OCI-LY1 (cell line): ENCODE results near the gene RAD21L1.

ENCODE experiments used
- EZH2 ChIP-seq: fragments of 200-600 bp; sonication (generic), shearing (Covaris generic); IDR thresholded peaks from 2 replicates; pipeline ENCODE4 v1.8.0; 2017; ENCODE audit warnings: borderline replicate concordance, mixed run types, mild to moderate bottlenecking, antibody characterized with exemption, low read length, moderate library complexity, mixed read lengths
- TF ChIP-seq, protein P1 (sequence below): fragments of 200-600 bp; sonication (generic), shearing (Covaris generic); IDR thresholded peaks from 2 replicates; pipeline ENCODE4 v1.5.1; 2017; ENCODE audit warnings: mild to moderate bottlenecking, antibody characterized with exemption, low read length, moderate library complexity, mixed read lengths

DNA sequence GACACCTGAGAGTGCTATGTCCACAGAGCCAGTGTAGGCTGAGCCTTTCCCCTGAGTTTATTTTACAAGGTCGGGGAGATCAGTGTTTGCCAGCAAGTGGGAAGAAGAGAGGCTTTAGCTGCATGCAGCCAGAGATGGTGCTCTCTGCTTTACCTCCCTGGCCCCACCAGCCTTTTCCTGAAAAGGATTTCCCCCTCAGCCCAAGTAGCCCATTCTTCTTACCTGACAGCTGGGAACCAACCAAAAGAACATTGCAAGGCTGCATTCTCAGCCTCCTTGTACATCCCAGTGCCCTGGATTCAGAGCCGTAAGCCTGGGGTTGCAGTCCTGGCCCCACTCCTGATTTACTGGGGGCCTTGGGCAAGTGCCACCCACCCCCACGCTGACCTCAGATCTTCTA lies 57.1 kb downstream of the RAD21L1 start:
- TF ChIP-seq, protein P1, sequence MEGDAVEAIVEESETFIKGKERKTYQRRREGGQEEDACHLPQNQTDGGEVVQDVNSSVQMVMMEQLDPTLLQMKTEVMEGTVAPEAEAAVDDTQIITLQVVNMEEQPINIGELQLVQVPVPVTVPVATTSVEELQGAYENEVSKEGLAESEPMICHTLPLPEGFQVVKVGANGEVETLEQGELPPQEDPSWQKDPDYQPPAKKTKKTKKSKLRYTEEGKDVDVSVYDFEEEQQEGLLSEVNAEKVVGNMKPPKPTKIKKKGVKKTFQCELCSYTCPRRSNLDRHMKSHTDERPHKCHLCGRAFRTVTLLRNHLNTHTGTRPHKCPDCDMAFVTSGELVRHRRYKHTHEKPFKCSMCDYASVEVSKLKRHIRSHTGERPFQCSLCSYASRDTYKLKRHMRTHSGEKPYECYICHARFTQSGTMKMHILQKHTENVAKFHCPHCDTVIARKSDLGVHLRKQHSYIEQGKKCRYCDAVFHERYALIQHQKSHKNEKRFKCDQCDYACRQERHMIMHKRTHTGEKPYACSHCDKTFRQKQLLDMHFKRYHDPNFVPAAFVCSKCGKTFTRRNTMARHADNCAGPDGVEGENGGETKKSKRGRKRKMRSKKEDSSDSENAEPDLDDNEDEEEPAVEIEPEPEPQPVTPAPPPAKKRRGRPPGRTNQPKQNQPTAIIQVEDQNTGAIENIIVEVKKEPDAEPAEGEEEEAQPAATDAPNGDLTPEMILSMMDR = no peak
- TF ChIP-seq EZH2 = no peak
